BJ (cell line): ENCODE measurements around the gene ATPAF2. TPM values are rescaled to one million over a fixed set of nuclear protein-coding genes. Genes with fewer than 3 reads are reported as not detected.

Experiments
- CTCF ChIA-PET: fragments of 350-600 bp; formaldehyde crosslinking; extraction: SDS; loops from one replicate; lab custom pipeline; 2021; ENCODE audit warnings: antibody characterized with exemption, inconsistent platforms; lab: Yijun Ruan, JAX
- POLR2A ChIA-PET: fragments of 300-600 bp; sonication (Branson Sonifier 250); formaldehyde crosslinking; extraction: SDS; loops from one replicate; lab custom pipeline; 2021; ENCODE audit warnings: antibody characterized with exemption; lab: Charles Lee
- DNase-seq: peaks from one replicate; pipeline ENCODE4 v3.0.0-alpha.2; 2011; ENCODE audit warnings: low read depth
- H3K27me3 ChIP-seq: 2 replicates; pipeline ENCODE4 v1.6.0; 2011; ENCODE audit warnings: low read length; ENCODE audit not compliant: control insufficient read depth, insufficient read depth
- H3K36me3 ChIP-seq: 2 replicates; pipeline ENCODE4 v1.5.1; 2011; ENCODE audit warnings: low read length; ENCODE audit not compliant: control insufficient read depth, insufficient read depth
- H3K4me3 ChIP-seq: 2 replicates; pipeline ENCODE4 v1.5.1; 2011; ENCODE audit warnings: low read depth, mild to moderate bottlenecking, control low read depth, low read length
- polyA plus RNA-seq: library from polyadenylated mRNA; depleted of rRNA; stranded (reverse); fragments of >200 nt; gene quantifications from 2 replicates; pipeline ENCODE4 v1.2.3, GENCODE V29; 2011
- TF ChIP-seq, protein P1 (sequence below): IDR thresholded peaks from 2 replicates; pipeline ENCODE4 v1.5.1; 2011; ENCODE audit warnings: low read depth, mild to moderate bottlenecking, control low read depth, inconsistent platforms, low read length, moderate library complexity; ENCODE audit not compliant: insufficient read depth

ATPAF2 gene
- polyA plus RNA-seq, 1 experiment, result 17.4 TPM

DNA sequence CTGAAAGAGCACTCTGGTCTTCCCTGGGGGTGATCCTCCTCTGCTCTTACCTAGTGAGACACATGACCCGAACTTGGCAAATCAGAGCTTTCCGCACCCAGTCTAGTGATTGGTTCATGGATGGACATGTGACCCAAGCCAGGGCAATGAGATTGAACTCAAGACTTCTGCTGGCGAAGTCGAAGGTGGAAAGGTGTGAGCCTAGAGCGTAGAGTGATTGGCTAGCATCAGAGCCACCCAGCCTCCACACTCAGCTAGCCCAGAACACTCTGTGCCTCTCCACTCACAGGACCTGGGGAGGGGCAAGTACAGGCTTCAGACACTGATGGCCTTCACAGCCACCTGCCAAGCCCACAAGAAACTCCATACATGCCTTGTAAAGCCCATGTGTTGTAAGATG lies 17.6 kb downstream of the ATPAF2 start:
- TF ChIP-seq, protein P1, sequence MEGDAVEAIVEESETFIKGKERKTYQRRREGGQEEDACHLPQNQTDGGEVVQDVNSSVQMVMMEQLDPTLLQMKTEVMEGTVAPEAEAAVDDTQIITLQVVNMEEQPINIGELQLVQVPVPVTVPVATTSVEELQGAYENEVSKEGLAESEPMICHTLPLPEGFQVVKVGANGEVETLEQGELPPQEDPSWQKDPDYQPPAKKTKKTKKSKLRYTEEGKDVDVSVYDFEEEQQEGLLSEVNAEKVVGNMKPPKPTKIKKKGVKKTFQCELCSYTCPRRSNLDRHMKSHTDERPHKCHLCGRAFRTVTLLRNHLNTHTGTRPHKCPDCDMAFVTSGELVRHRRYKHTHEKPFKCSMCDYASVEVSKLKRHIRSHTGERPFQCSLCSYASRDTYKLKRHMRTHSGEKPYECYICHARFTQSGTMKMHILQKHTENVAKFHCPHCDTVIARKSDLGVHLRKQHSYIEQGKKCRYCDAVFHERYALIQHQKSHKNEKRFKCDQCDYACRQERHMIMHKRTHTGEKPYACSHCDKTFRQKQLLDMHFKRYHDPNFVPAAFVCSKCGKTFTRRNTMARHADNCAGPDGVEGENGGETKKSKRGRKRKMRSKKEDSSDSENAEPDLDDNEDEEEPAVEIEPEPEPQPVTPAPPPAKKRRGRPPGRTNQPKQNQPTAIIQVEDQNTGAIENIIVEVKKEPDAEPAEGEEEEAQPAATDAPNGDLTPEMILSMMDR, result no peak
- ChIA-PET POLR2A (no interaction called here), CTCF (interaction anchor here (0.6 to 2.5 kb wide), 5 partner anchors 9 to 357 kb away, joined by 3 to 8 read pairs (median 3); no protein-coding TSS in a partner anchor)
- Histone ChIP-seq H3K36me3 (peaks cover 3% of the 10 kb centered on the region), H3K4me3 (no peak overlapping the region), H3K27me3 (no peaks in the 10 kb centered on the region)
- DNase-seq, result no peak

DNA sequence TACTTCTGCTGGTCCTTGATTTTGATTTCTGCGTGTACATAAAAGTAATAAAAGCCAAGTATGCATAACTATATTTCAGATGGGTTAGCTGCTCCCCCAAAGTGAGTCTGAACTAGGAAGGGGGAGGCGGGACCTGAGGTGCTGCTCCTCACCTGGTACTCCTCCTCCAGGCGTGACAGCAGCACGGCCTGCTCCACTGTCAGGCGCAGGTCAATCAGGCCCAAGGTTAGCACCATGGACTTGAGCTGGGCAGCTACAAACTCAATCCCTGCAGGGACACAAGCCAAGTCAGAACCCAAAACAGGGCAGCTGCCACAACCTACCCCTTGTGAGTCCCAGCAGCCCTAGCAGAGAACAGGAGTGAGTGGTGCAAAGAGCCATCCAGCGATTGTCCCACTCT lies 18.0 kb downstream of the ATPAF2 start:
- CTCF ChIA-PET, result interaction anchor here (0.6 to 2.5 kb wide), 4 partner anchors 9 to 357 kb away, joined by 3 to 8 read pairs (median 4); no protein-coding TSS in a partner anchor
- TF ChIP-seq, protein P1, result no peak
- no peak overlapping the region for H3K4me3 ChIP-seq
- H3K27me3 ChIP-seq, result no peaks in the 10 kb centered on the region
- no peak for DNase-seq
- POLR2A ChIA-PET, result no interaction called here
- H3K36me3 ChIP-seq, result peaks cover 3% of the 10 kb centered on the region

DNA sequence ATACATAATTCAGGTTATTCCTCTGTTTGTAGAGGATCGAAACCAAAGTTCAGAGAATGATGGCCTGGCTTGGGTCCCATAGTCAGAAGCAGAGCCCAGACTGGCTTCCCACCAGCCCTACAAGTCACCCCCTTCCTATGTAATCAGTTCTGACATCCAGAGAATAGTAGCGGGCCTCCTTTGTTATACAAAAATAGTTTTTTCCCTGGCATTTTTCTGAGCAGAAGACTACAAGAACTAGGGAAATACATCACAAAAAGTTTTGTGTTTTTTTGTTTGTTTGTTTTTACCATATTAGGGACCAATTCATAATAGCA lies 19.2 kb downstream of the ATPAF2 start:
- ChIA-PET CTCF (interaction anchor here (1.5 kb wide), 1 partner anchor 129 kb away, joined by 4 read pairs; no protein-coding TSS in a partner anchor), POLR2A (no interaction called here)
- TF ChIP-seq, protein P1, result no peak

DNA sequence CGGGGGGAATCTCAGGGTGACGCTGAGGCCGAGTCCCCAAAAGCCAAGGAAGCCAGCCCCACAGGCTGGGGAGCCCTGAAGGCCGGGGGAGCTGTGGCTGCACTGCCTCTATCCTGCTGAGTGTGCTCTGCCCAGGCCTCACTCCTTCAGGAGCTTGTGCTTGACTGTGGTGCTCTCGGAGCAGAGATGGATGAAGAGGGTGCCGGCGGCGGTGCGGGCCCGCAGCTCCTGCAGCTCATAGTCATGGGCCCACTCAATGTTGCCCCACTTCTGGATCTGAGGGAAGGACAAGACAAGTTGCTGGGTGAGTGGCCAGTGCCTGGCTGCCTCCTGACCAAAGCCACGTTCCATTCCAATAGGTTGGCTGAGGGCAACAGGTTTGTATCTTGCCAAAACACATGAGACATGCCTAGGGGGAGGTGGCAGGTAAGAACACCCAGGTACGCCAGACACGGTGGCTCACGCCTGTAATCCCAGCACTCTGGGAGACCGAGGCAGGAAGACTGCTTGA lies 20.5 kb downstream of the ATPAF2 start:
- TF ChIP-seq, protein P1, result no peak
- ChIA-PET POLR2A (no interaction called here), CTCF (no interaction called here)
- no peak for DNase-seq
- no peaks in the 10 kb centered on the region for H3K27me3 ChIP-seq
- no peak overlapping the region for H3K4me3 ChIP-seq
- peaks cover 1% of the 10 kb centered on the region; the same call in 1 of the 2 replicates for H3K36me3 ChIP-seq

More for the DNA sequence above, 19.2 kb downstream of the ATPAF2 start:
- Histone ChIP-seq H3K36me3 (peaks cover 3% of the 10 kb centered on the region), H3K27me3 (no peaks in the 10 kb centered on the region), H3K4me3 (no peak overlapping the region)
- no peak for DNase-seq

DNA sequence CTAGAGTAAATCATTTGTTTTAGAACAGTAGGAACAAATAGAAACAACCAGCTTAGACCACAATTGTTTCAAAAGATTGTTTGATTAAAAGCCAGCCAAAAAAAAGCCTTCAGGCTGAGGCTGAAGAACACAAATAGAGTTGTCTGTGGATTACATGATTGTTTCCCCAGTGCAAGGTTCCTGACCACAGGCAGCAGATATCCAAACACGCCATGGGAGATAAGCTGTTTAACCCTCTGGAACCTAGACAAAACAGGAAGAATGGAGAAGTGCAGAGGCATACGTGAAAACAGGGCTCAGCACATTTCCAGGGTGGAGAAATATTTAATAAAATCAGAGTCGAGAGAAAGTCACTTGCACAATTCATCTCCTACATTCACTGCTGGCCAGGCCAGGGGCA lies 21.0 kb downstream of the ATPAF2 start:
- TF ChIP-seq, protein P1, result no peak
- no peaks in the 10 kb centered on the region for H3K27me3 ChIP-seq
- ChIA-PET CTCF (no interaction called here), POLR2A (no interaction called here)
- no peak overlapping the region for H3K4me3 ChIP-seq
- peaks cover 1% of the 10 kb centered on the region; the same call in 1 of the 2 replicates for H3K36me3 ChIP-seq
- no peak for DNase-seq
